GM19239 (cell line): ENCODE data around the gene TCF4.

ENCODE experiments used
- DNase-seq: peaks from one replicate; pipeline ENCODE4 v3.0.0; 2011; ENCODE audit warnings: low spot score; ENCODE audit not compliant: insufficient read length
- FAIRE-seq: peaks from 2 replicates; lab custom pipeline; 2011; peaks lifted over from hg19 to GRCh38; lab: Jason Lieb, UNC

Gene TCF4

GRCh38 chr18:55256929-55257289 lies 331.1 kb downstream of the TCF4 start:
- DNase-seq (no peak), FAIRE-seq (no peak)

GRCh38 chr18:55256226-55256928 lies 331.6 kb downstream of the TCF4 start:
- DNase-seq (no peak), FAIRE-seq (peak; percentile 57)

- DNase-seq = no peak
- FAIRE-seq = no peak
These were observed 334.2 kb downstream of the TCF4 start for GRCh38 chr18:55253814-55254213.

- DNase-seq (no peak), FAIRE-seq (peak; percentile 73)
These were observed 335.1 kb downstream of the TCF4 start for GRCh38 chr18:55252901-55253300.

- peak; percentile 84 for FAIRE-seq
- no peak for DNase-seq
These were observed 335.8 kb downstream of the TCF4 start for GRCh38 chr18:55252053-55252675.

- FAIRE-seq = peak; percentile 68
These were observed 336.6 kb downstream of the TCF4 start for GRCh38 chr18:55251254-55251971.

GRCh38 chr18:55250768-55251173 lies 337.2 kb downstream of the TCF4 start:
- DNase-seq = no peak
- FAIRE-seq = peak; percentile 73

More at GRCh38 chr18:55251254-55251971, 336.6 kb downstream of the TCF4 start:
- DNase-seq = no peak

GRCh38 chr18:55249550-55249949 lies 338.4 kb downstream of the TCF4 start:
- FAIRE-seq = peak; percentile 86
- DNase-seq = no peak

GRCh38 chr18:55248495-55248894 lies 339.5 kb downstream of the TCF4 start:
- FAIRE-seq = peak; percentile 88
- DNase-seq = no peak

GRCh38 chr18:55247032-55247431 lies 341.0 kb downstream of the TCF4 start:
- no peak for FAIRE-seq
- no peak for DNase-seq

GRCh38 chr18:55246278-55246677 lies 341.7 kb downstream of the TCF4 start:
- DNase-seq (no peak), FAIRE-seq (peak; percentile 64)

- FAIRE-seq (no peak), DNase-seq (no peak)
These were observed 342.8 kb downstream of the TCF4 start for GRCh38 chr18:55245211-55245614.

GRCh38 chr18:55244546-55244945 lies 343.4 kb downstream of the TCF4 start:
- no peak for DNase-seq
- peak; percentile 48 for FAIRE-seq

- FAIRE-seq (no peak), DNase-seq (no peak)
These were observed 344.1 kb downstream of the TCF4 start for GRCh38 chr18:55243857-55244256.

- peak; percentile 18 for FAIRE-seq
- no peak for DNase-seq
These were observed 344.7 kb downstream of the TCF4 start for GRCh38 chr18:55243255-55243654.

- FAIRE-seq = peak; percentile 65
- no peak for DNase-seq
These were observed 347.0 kb downstream of the TCF4 start for GRCh38 chr18:55240978-55241377.

GRCh38 chr18:55239740-55240139 lies 348.3 kb downstream of the TCF4 start:
- FAIRE-seq (peak; percentile 54), DNase-seq (no peak)

GRCh38 chr18:55237660-55238059 lies 350.3 kb downstream of the TCF4 start:
- no peak for FAIRE-seq
- DNase-seq = no peak

- FAIRE-seq = peak; percentile 68
- no peak for DNase-seq
These were observed 351.7 kb downstream of the TCF4 start for GRCh38 chr18:55236150-55236931.

- DNase-seq (no peak), FAIRE-seq (no peak)
These were observed 352.9 kb downstream of the TCF4 start for GRCh38 chr18:55235094-55235461.
